ENCODE data around the gene TBC1D22A. TPM values are rescaled to one million over a fixed set of nuclear protein-coding genes. Genes with fewer than 3 reads are reported as not detected.

Gene TBC1D22A
- total RNA-seq, 4 donors from 2014 or later, result 18.8 to 25.2 (median 23.1) TPM

GRCh38 chr22:46945481-46945880 lies 183.0 kb downstream of the TBC1D22A start:
- no peaks in the 10 kb centered on the region for H3K4me1 ChIP-seq
- in situ Hi-C loops (cut with MboI; ENCODE audit: low sequenced_read_pairs in 4 of 4), result no loop called here
- intact Hi-C loops (cut with DNase I; ENCODE audit: low total_unique reads), result no loop called here
- no peak overlapping the region for H3K4me3 ChIP-seq
- ATAC-seq (no peak), DNase-seq (no peak)
- no peaks in the 10 kb centered on the region for H3K27me3 ChIP-seq
- TF ChIP-seq CTCF (IDR thresholded peaks at IDR 0.05 in 4 of 5, conservative IDR thresholded peaks at IDR 0.05 in 1 of 5), result no peak
- TF ChIP-seq POLR2A (IDR thresholded peaks at IDR 0.05), result no peak
- no peaks in the 10 kb centered on the region for H3K36me3 ChIP-seq
- H3K27ac ChIP-seq, result no peak overlapping the region
- no peaks in the 10 kb centered on the region for H3K9me3 ChIP-seq

- in situ Hi-C loops (cut with MboI; ENCODE audit: low sequenced_read_pairs in 4 of 4) (no loop called here), intact Hi-C loops (cut with DNase I; ENCODE audit: low total_unique reads) (no loop called here)
- DNase-seq (no peak), ATAC-seq (no peak)
- H3K4me3 ChIP-seq, result no peak overlapping the region
- no peaks in the 10 kb centered on the region for H3K9me3 ChIP-seq
- no peaks in the 10 kb centered on the region for H3K4me1 ChIP-seq
- TF ChIP-seq POLR2A (IDR thresholded peaks at IDR 0.05), result no peak
- TF ChIP-seq CTCF (IDR thresholded peaks at IDR 0.05 in 4 of 5, conservative IDR thresholded peaks at IDR 0.05 in 1 of 5), result no peak
- no peak overlapping the region for H3K27ac ChIP-seq
- no peaks in the 10 kb centered on the region for H3K27me3 ChIP-seq
- no peaks in the 10 kb centered on the region for H3K36me3 ChIP-seq
Observed at GRCh38 chr22:46946383-46946962, 184.0 kb downstream of the TBC1D22A start.

GRCh38 chr22:46947516-46948257 lies 185.2 kb downstream of the TBC1D22A start:
- Histone ChIP-seq H3K4me1 (no peaks in the 10 kb centered on the region), H3K36me3 (no peaks in the 10 kb centered on the region), H3K4me3 (no peak overlapping the region), H3K27me3 (no peaks in the 10 kb centered on the region), H3K27ac (no peak overlapping the region), H3K9me3 (no peaks in the 10 kb centered on the region)
- intact Hi-C loops (cut with DNase I; ENCODE audit: low total_unique reads) (no loop called here), in situ Hi-C loops (cut with MboI; ENCODE audit: low sequenced_read_pairs in 4 of 4) (no loop called here)
- no peak for ATAC-seq
- DNase-seq, result no peak
- no peak for TF ChIP-seq CTCF (IDR thresholded peaks at IDR 0.05 in 4 of 5, conservative IDR thresholded peaks at IDR 0.05 in 1 of 5)
- TF ChIP-seq POLR2A (IDR thresholded peaks at IDR 0.05), result no peak

GRCh38 chr22:46948411-46949144 lies 186.1 kb downstream of the TBC1D22A start:
- Histone ChIP-seq H3K9me3 (no peaks in the 10 kb centered on the region), H3K27ac (no peak overlapping the region), H3K4me3 (no peak overlapping the region), H3K27me3 (no peaks in the 10 kb centered on the region), H3K4me1 (no peaks in the 10 kb centered on the region), H3K36me3 (no peaks in the 10 kb centered on the region)
- TF ChIP-seq POLR2A (IDR thresholded peaks at IDR 0.05), result no peak
- no peak for TF ChIP-seq CTCF (IDR thresholded peaks at IDR 0.05 in 4 of 5, conservative IDR thresholded peaks at IDR 0.05 in 1 of 5)
- no peak for ATAC-seq
- in situ Hi-C loops (cut with MboI; ENCODE audit: low sequenced_read_pairs in 4 of 4) (no loop called here), intact Hi-C loops (cut with DNase I; ENCODE audit: low total_unique reads) (no loop called here)
- no peak for DNase-seq

Data from gastrocnemius medialis (tissue), 4 donors.